D721Med (cell line): ENCODE results near the gene ENO3.
A peak's percentile ranks its signal among the peaks of the same experiment; 100 is the strongest.

Experiments
- DNase-seq: peaks from one replicate; pipeline ENCODE4 v3.0.0; 2011; ENCODE audit warnings: low spot score; ENCODE audit not compliant: insufficient read length
- FAIRE-seq: peaks from 2 replicates; lab custom pipeline; 2011; peaks lifted over from hg19 to GRCh38; lab: Jason Lieb, UNC
- TF ChIP-seq, protein P1 (sequence below): IDR thresholded peaks from 2 replicates; pipeline ENCODE4 v1.5.1; 2012; ENCODE audit warnings: mild to moderate bottlenecking, control low read depth; ENCODE audit not compliant: insufficient read depth; ENCODE audit errors: missing control alignments

The ENO3 gene

DNA sequence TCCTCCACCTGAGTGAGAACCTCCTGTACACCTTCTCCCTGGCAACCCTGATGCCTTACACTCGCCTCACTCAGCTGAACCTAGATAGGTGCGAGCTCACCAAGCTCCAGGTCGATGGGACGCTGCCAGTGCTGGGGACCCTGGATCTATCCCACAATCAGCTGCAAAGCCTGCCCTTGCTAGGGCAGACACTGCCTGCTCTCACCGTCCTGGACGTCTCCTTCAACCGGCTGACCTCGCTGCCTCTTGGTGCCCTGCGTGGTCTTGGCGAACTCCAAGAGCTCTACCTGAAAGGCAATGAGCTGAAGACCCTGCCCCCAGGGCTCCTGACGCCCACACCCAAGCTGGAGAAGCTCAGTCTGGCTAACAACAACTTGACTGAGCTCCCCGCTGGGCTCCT lies 18.2 kb upstream of the ENO3 start:
- FAIRE-seq (no peak), DNase-seq (no peak)
- TF ChIP-seq, protein P1, sequence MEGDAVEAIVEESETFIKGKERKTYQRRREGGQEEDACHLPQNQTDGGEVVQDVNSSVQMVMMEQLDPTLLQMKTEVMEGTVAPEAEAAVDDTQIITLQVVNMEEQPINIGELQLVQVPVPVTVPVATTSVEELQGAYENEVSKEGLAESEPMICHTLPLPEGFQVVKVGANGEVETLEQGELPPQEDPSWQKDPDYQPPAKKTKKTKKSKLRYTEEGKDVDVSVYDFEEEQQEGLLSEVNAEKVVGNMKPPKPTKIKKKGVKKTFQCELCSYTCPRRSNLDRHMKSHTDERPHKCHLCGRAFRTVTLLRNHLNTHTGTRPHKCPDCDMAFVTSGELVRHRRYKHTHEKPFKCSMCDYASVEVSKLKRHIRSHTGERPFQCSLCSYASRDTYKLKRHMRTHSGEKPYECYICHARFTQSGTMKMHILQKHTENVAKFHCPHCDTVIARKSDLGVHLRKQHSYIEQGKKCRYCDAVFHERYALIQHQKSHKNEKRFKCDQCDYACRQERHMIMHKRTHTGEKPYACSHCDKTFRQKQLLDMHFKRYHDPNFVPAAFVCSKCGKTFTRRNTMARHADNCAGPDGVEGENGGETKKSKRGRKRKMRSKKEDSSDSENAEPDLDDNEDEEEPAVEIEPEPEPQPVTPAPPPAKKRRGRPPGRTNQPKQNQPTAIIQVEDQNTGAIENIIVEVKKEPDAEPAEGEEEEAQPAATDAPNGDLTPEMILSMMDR: no peak

DNA sequence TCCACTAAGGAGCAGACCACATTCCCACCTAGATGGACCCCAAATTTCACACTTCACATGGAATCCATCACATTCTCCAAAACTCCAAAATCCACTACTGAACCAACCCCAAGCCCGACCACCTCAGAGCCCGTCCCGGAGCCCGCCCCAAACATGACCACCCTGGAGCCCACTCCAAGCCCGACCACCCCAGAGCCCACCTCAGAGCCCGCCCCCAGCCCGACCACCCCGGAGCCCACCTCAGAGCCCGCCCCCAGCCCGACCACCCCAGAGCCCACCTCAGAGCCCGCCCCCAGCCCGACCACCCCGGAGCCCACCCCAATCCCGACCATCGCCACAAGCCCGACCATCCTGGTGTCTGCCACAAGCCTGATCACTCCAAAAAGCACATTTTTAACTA lies 17.3 kb upstream of the ENO3 start:
- DNase-seq: no peak
- FAIRE-seq: no peak
- TF ChIP-seq, protein P1: no peak

DNA sequence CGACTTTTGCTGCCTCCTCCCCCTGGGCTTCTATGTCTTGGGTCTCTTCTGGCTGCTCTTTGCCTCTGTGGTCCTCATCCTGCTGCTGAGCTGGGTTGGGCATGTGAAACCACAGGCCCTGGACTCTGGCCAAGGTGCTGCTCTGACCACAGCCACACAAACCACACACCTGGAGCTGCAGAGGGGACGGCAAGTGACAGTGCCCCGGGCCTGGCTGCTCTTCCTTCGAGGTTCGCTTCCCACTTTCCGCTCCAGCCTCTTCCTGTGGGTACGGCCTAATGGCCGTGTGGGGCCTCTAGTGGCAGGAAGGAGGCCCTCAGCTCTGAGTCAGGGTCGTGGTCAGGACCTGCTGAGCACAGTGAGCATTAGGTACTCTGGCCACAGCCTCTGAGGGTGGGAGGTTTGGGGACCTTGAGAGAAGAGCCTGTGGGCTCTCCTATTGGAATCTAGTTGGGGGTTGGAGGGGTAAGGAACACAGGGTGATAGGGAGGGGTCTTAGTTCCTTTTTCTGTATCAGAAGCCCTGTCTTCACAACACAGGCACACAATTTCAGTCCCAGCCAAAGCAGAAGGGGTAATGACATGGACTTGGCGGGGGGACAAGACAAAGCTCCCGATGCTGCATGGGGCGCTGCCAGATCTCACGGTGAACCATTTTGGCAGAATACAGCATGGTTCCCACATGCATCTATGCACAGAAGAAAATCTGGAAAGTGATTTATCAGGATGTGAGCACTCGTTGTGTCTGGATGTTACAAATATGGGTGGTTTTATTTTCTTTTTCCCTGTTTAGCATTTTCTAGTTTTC lies 16.5 kb upstream of the ENO3 start:
- TF ChIP-seq, protein P1: peak; percentile 11
- FAIRE-seq (no peak), DNase-seq (no peak)

DNA sequence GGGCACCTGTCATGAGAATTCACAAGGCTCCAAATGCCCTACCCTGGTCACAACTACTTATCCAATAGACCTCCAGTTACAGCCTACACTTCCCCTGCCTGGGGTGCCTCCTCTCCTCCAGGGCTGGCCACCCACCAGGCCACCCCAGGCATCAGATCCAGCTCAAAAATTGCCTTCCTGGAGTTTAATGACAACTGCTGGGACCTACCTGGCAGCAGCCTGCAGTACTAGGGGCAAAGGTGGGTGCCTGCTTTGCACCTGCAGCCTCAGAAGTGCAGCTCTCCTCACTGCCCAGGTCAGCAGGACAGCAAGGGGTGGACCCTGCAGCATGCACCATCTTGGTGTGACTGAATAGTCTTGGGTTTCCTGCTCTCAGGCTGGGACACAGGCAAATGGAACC lies 15.3 kb upstream of the ENO3 start:
- TF ChIP-seq, protein P1: no peak
- DNase-seq (no peak), FAIRE-seq (no peak)

DNA sequence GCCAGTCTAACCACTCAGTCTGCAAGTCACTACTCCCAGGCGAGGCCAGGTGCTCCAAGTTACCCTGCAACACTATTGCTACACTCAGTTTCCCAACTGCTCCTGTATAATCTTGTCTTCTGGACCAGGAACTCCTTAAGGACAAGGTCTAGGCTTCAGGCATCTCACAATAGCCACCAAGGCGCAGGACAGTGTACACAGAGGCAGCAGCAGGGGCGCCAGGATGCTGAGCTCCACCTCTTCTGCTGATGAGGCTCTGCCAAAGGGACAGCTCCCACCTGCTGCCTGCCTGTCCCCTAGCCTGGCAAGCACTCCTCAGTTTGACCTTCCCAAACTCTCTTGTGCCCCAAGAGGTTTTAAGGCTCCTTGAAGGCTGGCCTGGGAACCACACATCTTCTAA lies 14.5 kb upstream of the ENO3 start:
- TF ChIP-seq, protein P1: no peak
- FAIRE-seq (no peak), DNase-seq (no peak)

DNA sequence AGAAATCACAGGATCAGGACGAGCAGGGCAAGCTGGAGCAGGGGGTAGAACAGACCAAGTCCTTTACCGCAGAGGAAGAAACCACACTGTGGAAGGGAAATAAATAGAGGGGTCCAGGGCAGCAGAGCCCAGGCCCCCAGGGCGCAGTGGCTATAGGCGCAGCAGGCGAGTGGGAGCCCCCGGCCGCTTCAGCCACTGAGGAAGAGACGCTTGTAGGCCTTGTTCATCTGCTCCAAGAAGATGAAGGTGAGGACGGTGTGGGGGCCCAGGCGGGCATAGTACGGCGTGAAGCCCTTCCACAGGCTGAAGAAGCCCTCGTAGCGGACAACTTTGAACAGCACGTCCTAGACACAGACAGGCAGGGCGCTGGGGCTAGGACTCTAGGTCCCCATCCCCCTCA lies 13.4 kb upstream of the ENO3 start:
- DNase-seq: no peak
- TF ChIP-seq, protein P1: no peak
- FAIRE-seq: no peak

DNA sequence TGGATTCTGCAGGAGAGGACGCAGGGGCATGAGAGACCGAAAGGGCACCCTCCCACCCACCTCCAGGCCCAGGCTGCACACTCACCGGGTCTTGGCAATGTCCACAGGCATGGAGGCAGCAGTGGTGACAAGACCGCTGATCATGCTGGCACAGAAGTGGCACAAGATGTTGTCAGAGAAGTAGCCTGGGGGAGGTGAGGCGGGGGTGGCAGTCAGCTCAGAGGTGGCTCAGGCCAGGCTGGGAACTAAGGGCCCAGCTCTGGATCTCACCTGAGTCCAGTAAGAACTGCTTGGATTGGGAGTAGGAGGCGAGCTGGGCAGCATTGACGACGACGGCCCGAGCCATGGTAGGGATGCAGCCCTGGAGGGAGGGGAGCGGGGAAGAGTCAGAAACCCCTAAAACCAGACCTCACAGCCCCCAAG lies 12.8 kb upstream of the ENO3 start:
- DNase-seq (no peak), FAIRE-seq (no peak)
- TF ChIP-seq, protein P1: no peak
